Tibial nerve (tissue), 4 donors: ENCODE data around the gene NME7. TPM values are rescaled to one million over a fixed set of nuclear protein-coding genes. Genes with fewer than 3 reads are reported as not detected.
A peak's percentile ranks its signal among the peaks of the same experiment; 100 is the strongest.

Experiments used
- DNase-seq, 2 donors: peaks; one replicate each; pipeline ENCODE4 v3.0.0-alpha.2; 2019; ENCODE audit warnings: low spot score in 2 of 2
- H3K27ac ChIP-seq, 4 donors: fragments of 200-600 bp; sonication (generic) in 3 of 4; one replicate each; pipeline ENCODE4 v1.5.1; 2017 to 2019; ENCODE audit warnings: mild to moderate bottlenecking in 1 of 4
- H3K27me3 ChIP-seq, 2 donors: fragments of 200-600 bp; sonication (generic) in 1 of 2; one replicate each; pipeline versions ENCODE4 v1.5.1 to v1.6.0; 2017 to 2019
- H3K36me3 ChIP-seq, 3 donors: fragments of 200-600 bp; sonication (generic); one replicate each; pipeline ENCODE4 v1.5.1; 2018 to 2019
- H3K4me1 ChIP-seq, 4 donors: fragments of 200-600 bp; sonication (generic) in 3 of 4; one replicate each; pipeline ENCODE4 v1.5.1; 2017 to 2019
- H3K4me3 ChIP-seq, 4 donors: fragments of 200-600 bp; sonication (generic) in 3 of 4; one replicate each; pipeline ENCODE4 v1.5.1; 2017 to 2019; ENCODE audit warnings: mild to moderate bottlenecking in 1 of 4, moderate library complexity in 1 of 4
- H3K9me3 ChIP-seq, 4 donors: fragments of 200-600 bp; sonication (generic) in 3 of 4; one replicate each; pipeline ENCODE4 v1.5.1; 2017 to 2019
- EP300 ChIP-seq, 2 donors: sonication (generic); formaldehyde crosslinking; IDR thresholded peaks; one replicate each; pipeline ENCODE4 v1.6.1; 2017; ENCODE audit warnings: antibody characterized with exemption in 2 of 2, mild to moderate bottlenecking in 1 of 2
- POLR2A ChIP-seq, 2 donors: fragments of 450-650 bp; IDR thresholded peaks; one replicate each; pipeline ENCODE4 v1.6.1; 2017; ENCODE audit warnings: antibody characterized with exemption in 2 of 2, mild to moderate bottlenecking in 2 of 2, moderate library complexity in 2 of 2
- WGBS, 2 donors: methylation state at CpG; one replicate each; pipeline ENCODE4 v1.1.5; 2018; 5-methylcytosine and 5-hydroxymethylcytosine counted together
- total RNA-seq, 4 donors: library from RNA; depleted of rRNA; stranded (reverse); fragments of >200 nt; gene quantifications; one replicate each; pipeline ENCODE4 v1.1.0, GENCODE V29; 2016
- TF ChIP-seq, protein P1 (sequence below), 5 experiments: fragments of 200-600 bp in 3 of 5; fragments of 450-650 bp in 2 of 5; sonication (generic) in 3 of 5; IDR thresholded peaks; one replicate each; pipeline ENCODE4 v1.5.1; 2016 to 2019; ENCODE audit warnings: antibody characterized with exemption in 5 of 5, mild to moderate bottlenecking in 3 of 5, moderate library complexity in 2 of 5

The NME7 gene
- total RNA-seq, 4 donors from 2014 or later: 8.2 to 26.2 (median 17.5) TPM

DNA sequence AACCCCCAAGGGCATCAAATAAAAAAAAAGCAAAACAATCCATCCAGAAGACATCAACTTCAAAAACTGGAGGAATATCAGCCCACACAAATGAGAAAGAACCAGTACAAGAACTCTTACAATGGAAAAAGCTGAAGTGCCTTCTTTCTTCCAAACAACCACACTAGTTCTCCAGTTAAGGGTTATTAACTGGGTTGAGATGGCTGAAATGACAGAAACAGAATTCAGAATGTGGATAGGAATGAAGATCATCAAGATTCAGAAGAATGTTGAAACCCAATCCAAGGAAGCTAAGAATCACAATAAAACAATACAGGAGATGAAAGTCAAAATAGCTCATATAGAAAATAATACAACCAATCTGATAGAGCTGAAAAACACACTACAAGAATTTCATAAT is 104.5 kb downstream of the NME7 start:
- TF ChIP-seq POLR2A (IDR thresholded peaks at IDR 0.05): no peak
- TF ChIP-seq, protein P1, sequence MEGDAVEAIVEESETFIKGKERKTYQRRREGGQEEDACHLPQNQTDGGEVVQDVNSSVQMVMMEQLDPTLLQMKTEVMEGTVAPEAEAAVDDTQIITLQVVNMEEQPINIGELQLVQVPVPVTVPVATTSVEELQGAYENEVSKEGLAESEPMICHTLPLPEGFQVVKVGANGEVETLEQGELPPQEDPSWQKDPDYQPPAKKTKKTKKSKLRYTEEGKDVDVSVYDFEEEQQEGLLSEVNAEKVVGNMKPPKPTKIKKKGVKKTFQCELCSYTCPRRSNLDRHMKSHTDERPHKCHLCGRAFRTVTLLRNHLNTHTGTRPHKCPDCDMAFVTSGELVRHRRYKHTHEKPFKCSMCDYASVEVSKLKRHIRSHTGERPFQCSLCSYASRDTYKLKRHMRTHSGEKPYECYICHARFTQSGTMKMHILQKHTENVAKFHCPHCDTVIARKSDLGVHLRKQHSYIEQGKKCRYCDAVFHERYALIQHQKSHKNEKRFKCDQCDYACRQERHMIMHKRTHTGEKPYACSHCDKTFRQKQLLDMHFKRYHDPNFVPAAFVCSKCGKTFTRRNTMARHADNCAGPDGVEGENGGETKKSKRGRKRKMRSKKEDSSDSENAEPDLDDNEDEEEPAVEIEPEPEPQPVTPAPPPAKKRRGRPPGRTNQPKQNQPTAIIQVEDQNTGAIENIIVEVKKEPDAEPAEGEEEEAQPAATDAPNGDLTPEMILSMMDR (IDR thresholded peaks at IDR 0.05): no peak
- peaks cover 0 to 19% (median 3%) of the 10 kb centered on the region in 4 donors for H3K9me3 ChIP-seq
- no peak for DNase-seq
- no peaks in the 10 kb centered on the region for H3K27me3 ChIP-seq
- H3K36me3 ChIP-seq: peaks cover 0 to 24% (median 0%) of the 10 kb centered on the region in 3 donors
- no peaks in the 10 kb centered on the region for H3K4me1 ChIP-seq
- no peak overlapping the region for H3K27ac ChIP-seq
- no peak overlapping the region for H3K4me3 ChIP-seq

- Histone ChIP-seq H3K27me3 (no peaks in the 10 kb centered on the region), H3K27ac (no peak overlapping the region), H3K9me3 (peaks cover 0 to 19% (median 5%) of the 10 kb centered on the region in 4 donors), H3K36me3 (peaks cover 0 to 30% (median 0%) of the 10 kb centered on the region in 3 donors), H3K4me3 (no peak overlapping the region), H3K4me1 (no peaks in the 10 kb centered on the region)
- DNase-seq: no peak
- 100% methylated on average over 2 of the region's 2 CpGs; no CpG with 5 or more reads in 1 of the 2 donors for WGBS, 2 donors
- TF ChIP-seq EP300 (IDR thresholded peaks at IDR 0.05): no peak
- TF ChIP-seq, protein P1 (IDR thresholded peaks at IDR 0.05): no peak
- no peak for TF ChIP-seq POLR2A (IDR thresholded peaks at IDR 0.05)
Observed at GRCh38 chr1:169261884-169262283, 105.7 kb downstream of the NME7 start.

DNA sequence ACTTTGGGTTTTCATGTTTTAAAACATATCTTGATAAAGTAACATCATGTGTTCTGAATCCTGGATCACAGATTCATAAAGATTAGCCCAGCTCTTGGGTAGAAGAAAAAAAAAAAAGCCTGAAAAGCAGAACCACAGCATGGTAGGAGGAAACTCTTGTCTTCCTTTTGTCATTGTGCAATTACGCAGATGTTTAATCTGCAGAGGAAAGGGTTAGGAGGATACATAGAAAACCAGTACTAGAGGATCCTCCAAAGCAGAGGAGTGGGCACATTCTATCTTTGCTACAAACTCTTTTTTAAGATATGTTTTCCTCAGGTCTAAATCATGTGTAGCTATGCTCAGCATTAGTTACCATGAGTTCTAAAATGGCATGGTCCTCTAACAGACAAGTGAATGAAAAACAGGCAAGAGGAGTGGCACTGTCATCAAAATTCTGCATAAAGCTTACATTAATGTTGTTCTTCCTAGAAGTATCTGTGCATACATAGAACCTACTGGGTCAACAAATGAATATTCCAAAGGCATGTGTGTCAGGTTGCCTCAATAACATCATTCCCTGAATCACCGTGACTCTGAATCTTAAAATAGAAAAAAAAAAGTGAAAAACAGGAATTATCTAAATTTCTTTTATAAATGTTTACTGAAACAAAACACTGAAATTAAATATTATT is 107.0 kb downstream of the NME7 start:
- no peak for TF ChIP-seq POLR2A (IDR thresholded peaks at IDR 0.05)
- TF ChIP-seq, protein P1 (IDR thresholded peaks at IDR 0.05): no peak
- TF ChIP-seq EP300 (IDR thresholded peaks at IDR 0.05): peak in 1 of 2 donors; percentile 20
- WGBS, 2 donors: 81% methylated on average over 2 of the region's 2 CpGs; no CpG with 5 or more reads in 1 of the 2 donors
- Histone ChIP-seq H3K4me3 (no peak overlapping the region), H3K9me3 (peaks cover 0 to 19% (median 5%) of the 10 kb centered on the region in 4 donors), H3K36me3 (peaks cover 0 to 30% (median 0%) of the 10 kb centered on the region in 3 donors), H3K27me3 (no peaks in the 10 kb centered on the region), H3K27ac (no peak overlapping the region), H3K4me1 (no peaks in the 10 kb centered on the region)
- no peak for DNase-seq

- DNase-seq: no peak
- no peaks in the 10 kb centered on the region for H3K27me3 ChIP-seq
- 86% methylated on average over 2 of the region's 2 CpGs; no CpG with 5 or more reads in 1 of the 2 donors for WGBS, 2 donors
- H3K36me3 ChIP-seq: peaks cover 0 to 30% (median 0%) of the 10 kb centered on the region in 3 donors
- TF ChIP-seq, protein P1 (IDR thresholded peaks at IDR 0.05): no peak
- TF ChIP-seq EP300 (IDR thresholded peaks at IDR 0.05) (no peak), POLR2A (IDR thresholded peaks at IDR 0.05) (no peak)
- H3K4me1 ChIP-seq: no peaks in the 10 kb centered on the region
- H3K27ac ChIP-seq: no peak overlapping the region
- H3K4me3 ChIP-seq: no peak overlapping the region
- H3K9me3 ChIP-seq: peaks cover 0 to 19% (median 5%) of the 10 kb centered on the region in 4 donors
Observed at GRCh38 chr1:169259816-169260215, 107.8 kb downstream of the NME7 start.

DNA sequence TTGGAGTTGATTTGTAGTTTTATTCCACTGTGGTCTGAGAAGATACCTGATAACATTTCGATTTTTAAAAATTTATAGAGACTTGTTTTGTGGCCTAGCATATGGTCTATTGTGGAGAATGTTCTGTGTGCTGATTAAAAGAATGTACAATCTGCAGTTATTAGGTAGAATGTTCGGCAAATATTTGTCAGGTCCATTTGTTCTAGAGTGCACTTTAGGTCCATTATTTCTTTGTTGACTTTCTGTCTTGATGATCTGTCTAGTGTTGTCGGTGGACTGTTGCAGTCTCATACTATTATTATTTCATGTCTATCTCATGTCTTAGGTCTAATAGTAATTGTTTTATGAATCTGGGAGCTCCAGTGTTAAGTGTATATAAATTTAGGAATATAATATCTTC is 116.8 kb downstream of the NME7 start:
- no peaks in the 10 kb centered on the region for H3K36me3 ChIP-seq
- no peaks in the 10 kb centered on the region for H3K9me3 ChIP-seq
- H3K4me3 ChIP-seq: no peak overlapping the region
- no peak overlapping the region for H3K27ac ChIP-seq
- 87 to 95% methylated on average over 3 of the region's 3 CpGs for WGBS, 2 donors
- no peaks in the 10 kb centered on the region for H3K27me3 ChIP-seq
- TF ChIP-seq, protein P1 (IDR thresholded peaks at IDR 0.05): no peak
- TF ChIP-seq POLR2A (IDR thresholded peaks at IDR 0.05): no peak
- DNase-seq: no peak
- H3K4me1 ChIP-seq: no peaks in the 10 kb centered on the region
